Right atrium auricular region (tissue), 2 donors: Measurements from ENCODE around the gene SURF1. TPM values are rescaled to one million over a fixed set of nuclear protein-coding genes. Genes with fewer than 3 reads are reported as not detected.
A peak's percentile ranks its signal among the peaks of the same experiment; 100 is the strongest.
"Not testable (repeated sequence)": the region's sequence is repeated elsewhere in the genome, so short reads cannot be mapped to it uniquely, and the experiment has no call there.

Source experiments
- DNase-seq: peaks from one replicate; pipeline ENCODE4 v3.0.0-alpha.2; 2019; ENCODE audit warnings: low spot score
- H3K27ac ChIP-seq, 2 donors: fragments of 200-600 bp; sonication (generic); 1 replicate in 1 of 2; 2 replicates in 1 of 2; pipeline ENCODE4 v1.5.1; 2016 to 2019
- H3K27me3 ChIP-seq, 2 donors: fragments of 200-600 bp; sonication (generic); one replicate each; pipeline versions ENCODE4 v1.5.1 to v1.6.0; 2017 to 2019
- H3K36me3 ChIP-seq: fragments of 200-600 bp; sonication (generic); one replicate; pipeline ENCODE4 v1.5.1; 2016
- H3K4me1 ChIP-seq, 2 donors: fragments of 200-600 bp; sonication (generic); one replicate each; pipeline versions ENCODE4 v1.5.1 to v1.6.0; 2017 to 2019
- H3K4me3 ChIP-seq, 2 donors: fragments of 200-600 bp; sonication (generic); 1 replicate in 1 of 2; 2 replicates in 1 of 2; pipeline ENCODE4 v1.5.1; 2017 to 2019; ENCODE audit warnings: mild to moderate bottlenecking in 1 of 2, moderate library complexity in 1 of 2
- H3K9me3 ChIP-seq, 2 donors: fragments of 200-600 bp; sonication (generic); one replicate each; pipeline ENCODE4 v1.5.1; 2019
- CTCF ChIP-seq, 2 donors: fragments of 200-600 bp; sonication (generic); IDR thresholded peaks; one replicate each; pipeline ENCODE4 v1.5.1; 2019; ENCODE audit warnings: antibody characterized with exemption in 2 of 2
- total RNA-seq, 2 donors: library from RNA; depleted of rRNA; stranded (reverse); fragments of >200 nt; gene quantifications; one replicate each; pipeline ENCODE4 v1.1.0, GENCODE V29; 2016

SURF1 gene
- total RNA-seq, 2 donors from 2014 or later, result 41.5 to 58.6 TPM

GRCh38 chr9:133335924-133336811 is 20.1 kb downstream of the SURF1 start, which contains the start of gene SURF6:
Gene SURF6, minus strand, starts transcription at chr9:133336188. Its CDS starts 56 bp downstream, at chr9:133336132.
- H3K27ac ChIP-seq, result peak within 1 kb of the TSS; percentile 64 to 68
- peak; percentile 89 for DNase-seq
- peaks cover 0 to 39% of the 10 kb centered on the region in 2 donors for H3K4me1 ChIP-seq
- TF ChIP-seq CTCF (IDR thresholded peaks at IDR 0.05), result no peak
- peak within 1 kb of the TSS; percentile 80 to 85 for H3K4me3 ChIP-seq
- H3K36me3 ChIP-seq, result peaks cover 38% of the 10 kb centered on the region
- no peaks in the 10 kb centered on the region for H3K9me3 ChIP-seq
- no peaks in the 10 kb centered on the region for H3K27me3 ChIP-seq

GRCh38 chr9:133334888-133335287 is 21.4 kb downstream of the SURF1 start:
- H3K9me3 ChIP-seq, H3K27me3 ChIP-seq, DNase-seq, H3K27ac ChIP-seq: not testable (repeated sequence)
- Histone ChIP-seq H3K36me3 (peaks cover 44% of the 10 kb centered on the region), H3K4me3 (peak overlapping the region; percentile 80 to 85), H3K4me1 (peaks cover 0 to 36% of the 10 kb centered on the region in 2 donors)

- H3K27me3 ChIP-seq, result no peaks in the 10 kb centered on the region
- H3K27ac ChIP-seq, result no peak overlapping the region
- no peaks in the 10 kb centered on the region for H3K9me3 ChIP-seq
- H3K4me1 ChIP-seq, result peaks cover 0 to 32% of the 10 kb centered on the region in 2 donors
- H3K4me3 ChIP-seq, result no peak overlapping the region
- no peak for DNase-seq
- H3K36me3 ChIP-seq, result peaks cover 44% of the 10 kb centered on the region
- TF ChIP-seq CTCF (IDR thresholded peaks at IDR 0.05), result no peak
Measured at GRCh38 chr9:133334161-133334560, 22.1 kb downstream of the SURF1 start.

- Histone ChIP-seq H3K9me3 (no peaks in the 10 kb centered on the region), H3K27me3 (no peaks in the 10 kb centered on the region), H3K4me1 (peaks cover 0 to 32% of the 10 kb centered on the region in 2 donors), H3K27ac (no peak overlapping the region), H3K4me3 (no peak overlapping the region), H3K36me3 (peaks cover 44% of the 10 kb centered on the region)
- DNase-seq, result no peak
- no peak for TF ChIP-seq CTCF (IDR thresholded peaks at IDR 0.05)
Measured at GRCh38 chr9:133333566-133333965, 22.7 kb downstream of the SURF1 start.

- TF ChIP-seq CTCF (IDR thresholded peaks at IDR 0.05), result no peak
Measured at GRCh38 chr9:133333011-133333410, 23.3 kb downstream of the SURF1 start.

GRCh38 chr9:133332381-133332730 is 23.9 kb downstream of the SURF1 start:
- H3K36me3 ChIP-seq, result peaks cover 44% of the 10 kb centered on the region
- H3K9me3 ChIP-seq, result no peaks in the 10 kb centered on the region
- H3K4me3 ChIP-seq, result no peak overlapping the region
- DNase-seq, result no peak
- no peak for TF ChIP-seq CTCF (IDR thresholded peaks at IDR 0.05)
- no peak overlapping the region for H3K27ac ChIP-seq
- peaks cover 0 to 32% of the 10 kb centered on the region in 2 donors for H3K4me1 ChIP-seq
- no peaks in the 10 kb centered on the region for H3K27me3 ChIP-seq

More at GRCh38 chr9:133333011-133333410, 23.3 kb downstream of the SURF1 start:
- Histone ChIP-seq H3K4me1 (peaks cover 0 to 32% of the 10 kb centered on the region in 2 donors), H3K9me3 (no peaks in the 10 kb centered on the region), H3K4me3 (no peak overlapping the region), H3K27me3 (no peaks in the 10 kb centered on the region), H3K36me3 (peaks cover 44% of the 10 kb centered on the region), H3K27ac (no peak overlapping the region)
- no peak for DNase-seq
